IPS-NIHi11 (cell line): ENCODE data around the gene GSTT2.
"Not testable (repeated sequence)": the region's sequence is repeated elsewhere in the genome, so short reads cannot be mapped to it uniquely, and the experiment has no call there.

Source experiments
- DNase-seq: peaks from one replicate; pipeline ENCODE4 v3.0.0; 2012; ENCODE audit warnings: mixed read lengths, low spot score

GSTT2 gene

GRCh38 chr22:23979557-23980240 is at the start of gene GSTT2:
Gene GSTT2 (plus strand): TSS chr22:23980134.
- DNase-seq: not testable (repeated sequence)

GRCh38 chr22:23938328-23939016 is 41.5 kb upstream of the GSTT2 start:
- no peak for DNase-seq

GRCh38 chr22:23939017-23939357 is 40.9 kb upstream of the GSTT2 start:
- no peak for DNase-seq

- not testable (repeated sequence) for DNase-seq
These were observed 39.8 kb upstream of the GSTT2 start for GRCh38 chr22:23940166-23940565.

- DNase-seq: not testable (repeated sequence)
These were observed 32.5 kb upstream of the GSTT2 start for GRCh38 chr22:23947391-23947790.

- not testable (repeated sequence) for DNase-seq
These were observed 30.2 kb upstream of the GSTT2 start for GRCh38 chr22:23949764-23950163.

GRCh38 chr22:23951383-23951782 is 28.6 kb upstream of the GSTT2 start:
- DNase-seq: not testable (repeated sequence)

- not testable (repeated sequence) for DNase-seq
These were observed 27.0 kb upstream of the GSTT2 start for GRCh38 chr22:23952794-23953405.

- not testable (repeated sequence) for DNase-seq
These were observed 26.4 kb upstream of the GSTT2 start for GRCh38 chr22:23953485-23953884.

GRCh38 chr22:23954193-23954990 is 25.5 kb upstream of the GSTT2 start:
- not testable (repeated sequence) for DNase-seq

- not testable (repeated sequence) for DNase-seq
These were observed 25.0 kb upstream of the GSTT2 start for GRCh38 chr22:23954991-23955305.

- DNase-seq: not testable (repeated sequence)
These were observed 24.0 kb upstream of the GSTT2 start for GRCh38 chr22:23955886-23956285.

- peak; percentile 58 for DNase-seq
These were observed 23.5 kb upstream of the GSTT2 start for GRCh38 chr22:23956301-23956900.

- DNase-seq: not testable (repeated sequence)
These were observed 18.7 kb upstream of the GSTT2 start, which contains the start of gene GSTT2B for GRCh38 chr22:23961084-23961771. Gene GSTT2B (minus strand): TSS chr22:23961195. CDS start chr22:23961131, 64 bp downstream.

GRCh38 chr22:23966094-23966493 is 13.8 kb upstream of the GSTT2 start:
- not testable (repeated sequence) for DNase-seq

GRCh38 chr22:23966568-23966967 is 13.4 kb upstream of the GSTT2 start, which contains the start of gene DDTL:
Gene DDTL (plus strand): TSS chr22:23966888. CDS start chr22:23966915, 27 bp downstream.
- DNase-seq: not testable (repeated sequence)

GRCh38 chr22:23969071-23969470 is 10.9 kb upstream of the GSTT2 start:
- no peak for DNase-seq

- DNase-seq: no peak
These were observed 9.7 kb upstream of the GSTT2 start for GRCh38 chr22:23970201-23970641.

- DNase-seq: no peak
These were observed 9.0 kb upstream of the GSTT2 start for GRCh38 chr22:23970816-23971486.

GRCh38 chr22:23971927-23972326 is 8.0 kb upstream of the GSTT2 start:
- not testable (repeated sequence) for DNase-seq
